AG04450 (cell line): ENCODE data around the gene AMDHD1. TPM values are rescaled to one million over a fixed set of nuclear protein-coding genes. Genes with fewer than 3 reads are reported as not detected.

Experiments
- CTCF ChIA-PET: fragments of 300-600, 350-600 bp; formaldehyde crosslinking; extraction: SDS; loops from one replicate; lab custom pipeline; 2022; ENCODE audit warnings: antibody characterized with exemption, inconsistent platforms; lab: Charles Lee
- POLR2A ChIA-PET: fragments of 350-600 bp; formaldehyde crosslinking; extraction: SDS; loops from one replicate; lab custom pipeline; 2021; ENCODE audit warnings: antibody characterized with exemption, inconsistent platforms; lab: Yijun Ruan, JAX
- DNase-seq: peaks from one replicate; pipeline ENCODE4 v3.0.0-alpha.2; 2011; ENCODE audit warnings: low read depth, low spot score
- H3K27ac ChIP-seq: one replicate; pipeline ENCODE4 v1.5.1; 2012; ENCODE audit warnings: low read depth, low read length, control low read depth
- H3K27me3 ChIP-seq: one replicate; pipeline ENCODE4 v1.6.0; 2012; ENCODE audit warnings: low read length; ENCODE audit not compliant: control insufficient read depth, insufficient read depth
- H3K4me3 ChIP-seq: 2 replicates; pipeline ENCODE4 v1.5.1; 2011; ENCODE audit warnings: mild to moderate bottlenecking, low read depth, low read length, control low read depth
- H3K9me3 ChIP-seq: 2 replicates; pipeline ENCODE4 v1.5.1; 2012; ENCODE audit warnings: low read length; ENCODE audit not compliant: control insufficient read depth, insufficient read depth
- CTCF ChIP-seq: IDR thresholded peaks from 2 replicates; pipeline ENCODE4 v1.5.1; 2011; ENCODE audit warnings: low read depth, low read length, control low read depth, inconsistent platforms
- polyA plus RNA-seq: library from polyadenylated mRNA; depleted of rRNA; stranded (reverse); fragments of >200 nt; gene quantifications from 2 replicates; pipeline ENCODE4 v1.2.3, GENCODE V29; 2011

Gene AMDHD1
- polyA plus RNA-seq, 1 experiment, result 0.12 TPM

GRCh38 chr12:95953000-95953399, 9.9 kb downstream of the AMDHD1 start:
- Histone ChIP-seq H3K9me3 (peaks cover 4% of the 10 kb centered on the region; the same call in 1 of the 2 replicates), H3K27ac (no peak overlapping the region), H3K4me3 (no peak overlapping the region), H3K27me3 (peaks cover 15% of the 10 kb centered on the region)
- TF ChIP-seq CTCF, result no peak
- CTCF ChIA-PET, result interaction anchor here (0.6 to 0.7 kb wide), 2 partner anchors 9 to 45 kb away, joined by 3 read pairs; no protein-coding TSS in a partner anchor
- DNase-seq, result no peak
- POLR2A ChIA-PET, result no interaction called here

- Histone ChIP-seq H3K27ac (no peak overlapping the region), H3K4me3 (no peak overlapping the region), H3K9me3 (peaks cover 4% of the 10 kb centered on the region; the same call in 1 of the 2 replicates), H3K27me3 (peaks cover 9% of the 10 kb centered on the region)
- ChIA-PET CTCF (interaction anchor here (0.9 to 1.5 kb wide), 3 partner anchors 12 to 37 kb away, joined by 3 read pairs; partner anchors contain the start of gene AMDHD1), POLR2A (no interaction called here)
- no peak for DNase-seq
- TF ChIP-seq CTCF, result no peak
Observed at GRCh38 chr12:95955549-95956159, 12.5 kb downstream of the AMDHD1 start.

- H3K4me3 ChIP-seq, result no peak overlapping the region
- no peak overlapping the region for H3K27ac ChIP-seq
- ChIA-PET POLR2A (no interaction called here), CTCF (interaction anchor here (0.6 kb wide), 1 partner anchor 259 kb away, joined by 5 read pairs; no protein-coding TSS in a partner anchor)
- peaks cover 4% of the 10 kb centered on the region; the same call in 1 of the 2 replicates for H3K9me3 ChIP-seq
- H3K27me3 ChIP-seq, result peaks cover 7% of the 10 kb centered on the region
- no peak for DNase-seq
- no peak for TF ChIP-seq CTCF
Observed at GRCh38 chr12:95956557-95957145, 13.5 kb downstream of the AMDHD1 start.

- ChIA-PET CTCF (interaction anchor here (0.6 to 1.4 kb wide), 4 partner anchors 12 to 41 kb away, joined by 3 to 6 read pairs (median 4); partner anchors contain the start of gene AMDHD1), POLR2A (no interaction called here)
- Histone ChIP-seq H3K9me3 (peaks cover 4% of the 10 kb centered on the region; the same call in 1 of the 2 replicates), H3K4me3 (no peak overlapping the region), H3K27ac (no peak overlapping the region), H3K27me3 (peaks cover 9% of the 10 kb centered on the region)
- TF ChIP-seq CTCF, result peak; percentile 27; the same call in 1 of the 2 replicates
- DNase-seq, result no peak
Observed at GRCh38 chr12:95959107-95959506, 16.0 kb downstream of the AMDHD1 start.

GRCh38 chr12:95960241-95960640, 17.1 kb downstream of the AMDHD1 start:
- peaks cover 9% of the 10 kb centered on the region for H3K27me3 ChIP-seq
- no peak overlapping the region for H3K27ac ChIP-seq
- ChIA-PET POLR2A (no interaction called here), CTCF (no interaction called here)
- no peak for TF ChIP-seq CTCF
- H3K9me3 ChIP-seq, result peaks cover 4% of the 10 kb centered on the region; the same call in 1 of the 2 replicates
- DNase-seq, result no peak
- H3K4me3 ChIP-seq, result no peak overlapping the region
